Fibroblast of pulmonary artery (primary cell): ENCODE measurements around the gene COL4A1.

Experiments used
- DNase-seq: peaks from one replicate; pipeline ENCODE4 v3.0.0-alpha.2; 2010; ENCODE audit warnings: low read depth
- H3K4me3 ChIP-seq: replicated peaks from 2 replicates; pipeline ENCODE4 v1.5.1; 2011; ENCODE audit warnings: low read depth, mild to moderate bottlenecking, control low read depth, low read length, moderate library complexity
- CTCF ChIP-seq: IDR thresholded peaks from 2 replicates; pipeline ENCODE4 v1.5.1; 2011; ENCODE audit warnings: mild to moderate bottlenecking, control low read depth, low read length, inconsistent platforms; ENCODE audit errors: missing control alignments

COL4A1 gene

GRCh38 chr13:110233951-110234280 is 73.0 kb downstream of the COL4A1 start:
- TF ChIP-seq CTCF, result no peak
- H3K4me3 ChIP-seq, result peak overlapping the region; percentile 19

GRCh38 chr13:110233181-110233950 is 73.6 kb downstream of the COL4A1 start:
- TF ChIP-seq CTCF, result no peak
- peak; percentile 98 for DNase-seq
- peak overlapping the region; percentile 19 for H3K4me3 ChIP-seq

More at GRCh38 chr13:110233951-110234280, 73.0 kb downstream of the COL4A1 start:
- DNase-seq, result peak; percentile 63

GRCh38 chr13:110232756-110233155 is 74.2 kb downstream of the COL4A1 start:
- peak; percentile 91 for DNase-seq
- TF ChIP-seq CTCF, result no peak
- H3K4me3 ChIP-seq, result peak overlapping the region; percentile 19

GRCh38 chr13:110232142-110232541 is 74.8 kb downstream of the COL4A1 start:
- H3K4me3 ChIP-seq, result no peak overlapping the region
- no peak for TF ChIP-seq CTCF
- DNase-seq, result no peak

- no peak overlapping the region for H3K4me3 ChIP-seq
- TF ChIP-seq CTCF, result no peak
- no peak for DNase-seq
Observed at GRCh38 chr13:110231348-110232047, 75.5 kb downstream of the COL4A1 start.

- no peak for TF ChIP-seq CTCF
- no peak overlapping the region for H3K4me3 ChIP-seq
- no peak for DNase-seq
Observed at GRCh38 chr13:110230661-110231347, 76.2 kb downstream of the COL4A1 start.
